HG03025 (cell line): Measurements from ENCODE around the gene ADORA3.
"Not testable (repeated sequence)": the region's sequence is repeated elsewhere in the genome, so short reads cannot be mapped to it uniquely, and the experiment has no call there.

Experiments
- ATAC-seq: cut with Tn5 transposase; IDR thresholded peaks from one replicate; pipeline ENCODE4 v1.9.1; 2021; ENCODE audit warnings: mild to moderate bottlenecking, moderate library complexity; ENCODE audit not compliant: unreplicated experiment, low FRiP score

The ADORA3 gene

DNA sequence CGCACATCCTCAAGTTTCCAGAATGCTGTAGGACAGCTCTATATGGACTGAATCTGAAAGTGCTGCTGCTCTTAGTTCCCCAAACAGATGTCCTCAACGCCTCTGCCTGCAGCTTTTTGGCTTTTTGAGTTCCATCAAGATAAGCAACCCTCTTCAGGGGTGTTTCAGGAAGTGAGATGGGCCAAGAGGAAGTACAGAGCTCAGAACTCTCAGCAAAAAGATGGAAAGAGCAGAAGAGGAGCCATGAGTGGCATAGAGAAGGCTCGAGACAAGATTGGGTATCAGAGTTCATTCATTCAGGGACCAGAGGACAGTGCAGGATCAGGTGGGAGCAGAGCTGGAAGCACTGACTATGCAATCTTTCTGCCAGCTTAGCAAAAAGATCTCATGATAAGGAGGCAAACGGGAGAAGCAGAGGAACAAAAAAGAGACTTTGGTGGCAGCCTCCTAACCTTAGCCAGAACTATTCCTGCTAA lies at the start of gene ADORA3, which contains the start of gene TMIGD3:
Gene ADORA3 (minus strand): TSS at position 49 of the 476 bp plus-strand sequence. CDS start 279 bp downstream, outside the sequence.
Gene TMIGD3 (minus strand): TSS at position 49 of the 476 bp plus-strand sequence. CDS start 279 bp downstream, outside the sequence.
- no peak for ATAC-seq

DNA sequence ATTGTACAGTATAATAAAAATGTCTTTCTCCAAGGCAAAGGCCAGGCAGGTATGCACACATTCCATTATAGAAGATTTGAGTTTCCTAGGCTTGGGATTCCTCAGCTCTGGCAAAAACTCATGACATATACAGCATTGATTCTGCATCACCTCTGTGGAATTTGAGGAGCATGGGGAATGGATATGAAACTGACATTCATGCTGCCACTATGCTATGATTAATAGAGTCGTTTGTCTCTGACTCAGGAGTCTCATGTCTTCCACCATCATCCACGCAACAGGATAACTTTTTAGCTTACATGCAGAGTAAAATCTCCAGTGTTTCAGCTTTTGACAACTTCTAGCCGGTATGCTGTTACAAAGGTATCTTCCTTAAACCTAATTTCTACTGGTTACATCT lies 49.8 kb upstream of the ADORA3 start:
- ATAC-seq, result no peak

- no peak for ATAC-seq
Measured at GRCh38 chr1:111552587-111552986, 49.2 kb upstream of the ADORA3 start.

GRCh38 chr1:111551623-111552411 lies 48.4 kb upstream of the ADORA3 start:
- no peak for ATAC-seq

GRCh38 chr1:111547786-111548185 lies 44.4 kb upstream of the ADORA3 start:
- not testable (repeated sequence) for ATAC-seq

GRCh38 chr1:111542187-111542586 lies 38.8 kb upstream of the ADORA3 start:
- no peak for ATAC-seq

DNA sequence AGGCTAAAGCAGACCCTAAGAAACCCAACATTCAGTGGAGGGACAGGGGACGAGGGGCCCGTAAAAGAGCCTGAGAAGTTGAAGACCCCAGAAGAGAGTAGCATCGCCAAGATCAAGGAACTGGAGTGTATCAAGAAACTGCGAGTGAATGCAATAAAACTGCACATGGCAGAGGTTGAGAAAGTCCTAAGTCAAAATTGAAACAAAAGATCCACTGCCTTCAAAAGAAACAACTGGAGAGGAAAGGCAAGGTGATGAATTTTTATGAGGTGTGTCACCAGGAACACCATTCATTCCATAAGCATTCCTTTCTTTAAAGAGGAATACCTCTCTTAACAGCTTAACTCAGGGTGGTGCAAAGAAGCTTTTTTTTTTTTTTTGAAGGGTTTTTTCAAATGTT lies 38.3 kb upstream of the ADORA3 start:
- no peak for ATAC-seq

DNA sequence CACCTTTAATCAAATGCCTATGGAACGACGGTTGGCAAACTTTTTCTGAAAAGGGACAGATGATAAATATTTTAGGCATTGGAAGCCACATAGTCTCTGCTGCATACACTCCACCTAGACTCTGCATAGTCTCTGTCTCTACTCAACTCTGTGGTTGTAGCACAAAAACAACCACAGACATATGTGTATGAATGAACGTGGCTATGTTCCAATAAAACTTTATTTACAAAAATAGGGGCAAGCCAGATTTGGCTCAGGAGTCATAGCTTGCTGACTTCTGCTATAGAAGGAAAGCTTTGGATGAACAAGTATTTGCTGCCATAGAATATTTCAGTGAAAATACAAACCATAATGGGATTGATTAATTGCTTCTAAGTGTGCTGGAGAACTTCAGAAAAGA lies 37.5 kb upstream of the ADORA3 start:
- ATAC-seq, result no peak

DNA sequence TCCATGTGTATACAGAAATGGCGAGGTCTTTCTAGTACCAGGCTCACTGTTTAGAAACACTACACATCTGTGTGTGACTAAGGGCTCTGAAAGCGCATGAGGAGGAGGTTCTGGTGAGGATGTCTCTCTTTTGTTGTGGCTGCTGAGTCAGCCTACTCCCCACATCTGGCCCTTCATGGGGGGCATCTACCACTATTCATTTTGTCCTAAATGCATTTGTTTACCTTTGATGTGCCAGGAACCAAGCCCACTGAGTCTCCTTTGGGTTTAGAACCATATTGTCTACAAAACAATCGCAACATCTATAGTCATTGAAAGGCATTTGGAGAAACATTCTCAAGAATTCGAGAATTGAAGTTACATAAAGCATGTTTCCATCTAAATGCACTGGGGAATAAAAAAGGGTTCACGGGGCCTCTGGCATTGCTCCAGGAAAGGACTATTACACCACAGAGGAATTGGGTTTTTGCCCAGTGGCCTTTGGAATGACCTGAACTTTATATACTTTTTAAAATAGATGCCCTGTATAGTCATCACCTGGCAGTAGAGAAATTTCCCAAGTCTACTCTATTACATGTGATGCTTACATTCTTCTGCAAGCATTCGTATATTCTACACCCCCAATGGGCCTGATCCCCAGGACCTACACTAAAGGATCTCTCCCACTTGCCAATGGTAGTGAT lies 35.1 kb upstream of the ADORA3 start:
- ATAC-seq, result no peak

GRCh38 chr1:111535256-111536191 lies 32.1 kb upstream of the ADORA3 start:
- no peak for ATAC-seq

DNA sequence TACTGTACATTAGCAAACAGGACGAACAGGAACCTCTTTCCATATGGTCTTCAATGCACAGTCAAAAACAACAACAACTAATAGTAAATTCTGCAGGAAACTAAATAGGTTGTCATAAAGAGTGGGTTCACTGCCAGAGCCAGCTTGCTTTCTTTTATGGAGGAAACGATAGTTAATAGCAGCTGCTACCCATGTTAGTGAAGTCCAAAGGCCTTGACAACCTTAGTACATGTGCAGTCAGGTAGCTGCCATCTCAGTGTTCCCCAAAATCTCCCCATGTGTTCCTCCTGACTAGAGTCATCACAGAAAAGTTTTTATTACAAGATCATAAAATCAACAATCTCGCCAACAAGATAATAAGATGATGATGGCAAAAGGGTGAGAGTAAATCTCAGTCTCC lies 16.6 kb upstream of the ADORA3 start:
- no peak for ATAC-seq

- ATAC-seq, result no peak
Measured at GRCh38 chr1:111517469-111518225, 14.2 kb upstream of the ADORA3 start.

- no peak for ATAC-seq
Measured at GRCh38 chr1:111516005-111516535, 12.6 kb upstream of the ADORA3 start.

GRCh38 chr1:111515291-111516004 lies 12.0 kb upstream of the ADORA3 start:
- ATAC-seq, result no peak

- no peak for ATAC-seq
Measured at GRCh38 chr1:111513410-111514020, 10.1 kb upstream of the ADORA3 start.

DNA sequence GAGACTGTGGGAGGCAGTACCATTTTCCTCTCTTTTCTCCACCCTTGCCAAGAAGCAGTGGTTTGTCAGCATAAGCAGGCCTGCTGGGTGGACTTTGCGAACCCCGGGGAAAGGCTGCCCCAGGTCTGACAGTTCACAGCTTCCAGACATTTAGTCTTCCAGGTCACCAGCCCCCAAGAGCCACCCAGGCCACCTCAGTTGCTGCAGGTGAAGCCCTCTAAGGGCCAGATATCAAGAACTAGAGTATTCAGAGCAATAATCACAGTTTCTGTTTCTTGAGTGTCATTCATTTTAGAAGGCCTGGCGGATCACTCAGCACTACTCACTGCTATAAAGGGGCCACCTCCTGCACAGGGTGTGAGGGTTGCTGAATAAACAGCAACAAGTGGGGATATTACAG lies 9.5 kb upstream of the ADORA3 start:
- ATAC-seq, result no peak

DNA sequence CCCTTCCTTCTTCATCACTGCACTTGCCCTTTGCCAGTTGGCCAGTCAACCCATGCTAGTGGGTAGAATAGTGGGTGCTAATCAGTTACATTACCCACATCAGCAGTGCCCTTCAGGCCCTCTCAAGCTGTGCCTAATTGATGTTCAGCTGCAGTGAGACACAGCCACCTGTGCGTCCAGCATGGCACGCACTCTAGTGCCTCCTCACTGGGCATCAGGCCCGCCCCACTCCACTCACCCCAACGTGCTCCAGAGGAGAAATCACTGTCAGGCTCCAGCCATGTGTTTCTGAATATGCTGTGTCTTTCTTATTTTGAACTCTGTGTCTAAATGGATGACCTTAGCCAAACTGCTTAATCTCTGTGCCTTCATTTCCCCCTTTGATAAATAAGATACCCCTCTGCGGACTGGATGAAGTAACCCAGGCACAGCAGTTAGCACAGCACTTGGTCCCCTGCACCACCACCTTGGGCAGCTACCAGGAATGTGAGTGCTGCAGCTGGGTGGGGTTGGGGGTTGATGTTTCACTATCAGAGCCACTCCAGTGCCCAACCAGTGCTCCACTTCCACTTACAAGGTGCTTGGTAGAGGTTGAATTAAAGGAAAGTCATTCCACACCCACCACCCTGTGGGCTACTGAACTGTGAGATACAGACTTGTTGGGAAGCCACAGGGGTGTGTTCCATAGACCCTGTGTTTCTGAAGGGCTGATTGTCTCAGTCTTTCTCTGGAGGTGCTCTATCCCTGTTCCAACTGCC lies 8.9 kb upstream of the ADORA3 start:
- no peak for ATAC-seq

DNA sequence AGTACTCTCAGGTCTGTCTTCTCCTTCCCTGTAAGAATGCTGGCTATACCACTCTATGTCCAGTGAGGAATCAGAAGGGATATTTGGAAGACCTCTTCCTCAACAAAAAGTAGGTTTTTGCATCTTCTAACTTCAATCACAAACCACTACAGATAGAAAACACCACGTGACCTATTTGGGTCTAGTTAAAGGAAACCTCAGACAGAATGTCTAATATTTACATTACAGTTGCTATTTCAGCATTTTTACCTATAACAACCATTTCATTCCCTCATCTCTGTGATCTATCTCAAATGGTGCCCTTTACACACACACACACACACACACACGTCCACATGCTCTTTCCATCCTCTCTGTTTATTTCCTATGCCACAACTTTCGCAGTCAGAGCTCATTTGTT lies 7.9 kb upstream of the ADORA3 start:
- no peak for ATAC-seq
